Left ventricle myocardium inferior (tissue), 1 donor: ENCODE measurements around the gene ERAL1. TPM values are rescaled to one million over a fixed set of nuclear protein-coding genes. Genes with fewer than 3 reads are reported as not detected.

Experiments used
- DNase-seq: peaks from one replicate; pipeline ENCODE4 v3.0.0-alpha.2; 2020
- H3K27ac ChIP-seq: fragments of 200-600 bp; replicated peaks from 2 replicates; pipeline ENCODE4 v1.8.0; 2021
- H3K27me3 ChIP-seq: fragments of 200-600 bp; 2 replicates; pipeline ENCODE4 v1.8.0; 2021; ENCODE audit warnings: low read depth
- H3K36me3 ChIP-seq: fragments of 200-600 bp; 2 replicates; pipeline ENCODE4 v1.8.0; 2021
- H3K4me1 ChIP-seq: fragments of 200-600 bp; 2 replicates; pipeline ENCODE4 v1.8.0; 2021
- H3K4me3 ChIP-seq: fragments of 200-600 bp; 2 replicates; pipeline ENCODE4 v1.8.0; 2021; ENCODE audit warnings: mild to moderate bottlenecking, moderate library complexity
- H3K9me3 ChIP-seq: fragments of 200-600 bp; replicated peaks from 2 replicates; pipeline ENCODE4 v1.8.0; 2021
- intact Hi-C: fragments of 100-400 bp; cut with micrococcal nuclease; formaldehyde crosslinking; loops from one replicate; pipeline ENCODE4 v1.11.0; 2022
- total RNA-seq: library from RNA; stranded (reverse); fragmentation: NEBNext Ultra II Directional; extraction: Animal tissue kit (Norgen Biotek cat#: 25700); gene quantifications from one replicate; pipeline ENCODE4 v1.2.1, GENCODE V29; 2021
- TF ChIP-seq, protein P1 (sequence below): fragments of 200-600 bp; IDR thresholded peaks from 2 replicates; pipeline ENCODE4 v1.8.0; 2021; ENCODE audit warnings: antibody characterized with exemption, mild to moderate bottlenecking, borderline replicate concordance
- donor health status: DM: no; HTN: yes; CAD: no; lungs with severe emphysema.

The ERAL1 gene
- total RNA-seq, 1 donor from 2014 or later, result 35.4 TPM

DNA sequence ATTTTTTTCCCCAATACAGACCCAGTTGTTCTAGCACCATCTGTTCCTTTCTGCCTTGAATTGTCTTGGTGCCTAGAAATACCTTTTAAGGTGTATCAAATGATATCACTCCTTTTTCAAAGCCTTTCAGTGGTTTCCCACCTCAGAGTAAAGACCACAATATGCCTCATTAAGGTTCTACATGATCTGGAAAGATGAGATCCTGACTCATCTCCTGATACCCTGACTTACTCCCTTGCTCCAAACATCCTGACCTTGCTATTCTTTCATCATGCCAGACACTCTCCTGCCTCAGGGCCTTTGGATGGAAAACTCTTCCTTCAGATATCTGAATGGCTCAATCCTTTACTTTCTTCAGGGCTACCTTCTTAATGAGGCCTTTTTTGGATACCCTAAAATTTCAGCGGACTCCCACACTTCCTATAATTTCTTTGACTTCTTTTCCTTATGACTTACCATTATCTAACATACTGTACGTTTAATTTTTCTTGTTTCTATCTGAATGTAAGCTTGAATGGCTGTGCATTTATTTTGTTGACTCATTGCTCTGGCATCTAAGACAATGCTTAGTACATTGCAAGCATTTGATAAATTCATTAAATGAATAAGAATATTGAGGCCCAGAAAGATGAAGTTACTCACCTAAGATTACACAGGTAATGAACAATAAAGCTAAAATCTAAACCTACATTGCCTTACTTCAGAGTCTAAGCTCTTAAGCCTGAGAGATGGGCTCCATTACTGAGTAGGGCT, 23.5 kb downstream of the ERAL1 start:
- intact Hi-C loops, result no loop called here
- no peak for DNase-seq
- Histone ChIP-seq H3K4me1 (peaks cover 7% of the 10 kb centered on the region), H3K4me3 (no peak overlapping the region), H3K27me3 (no peaks in the 10 kb centered on the region), H3K27ac (no peak overlapping the region), H3K36me3 (peaks cover 48% of the 10 kb centered on the region), H3K9me3 (no peaks in the 10 kb centered on the region)
- TF ChIP-seq, protein P1, sequence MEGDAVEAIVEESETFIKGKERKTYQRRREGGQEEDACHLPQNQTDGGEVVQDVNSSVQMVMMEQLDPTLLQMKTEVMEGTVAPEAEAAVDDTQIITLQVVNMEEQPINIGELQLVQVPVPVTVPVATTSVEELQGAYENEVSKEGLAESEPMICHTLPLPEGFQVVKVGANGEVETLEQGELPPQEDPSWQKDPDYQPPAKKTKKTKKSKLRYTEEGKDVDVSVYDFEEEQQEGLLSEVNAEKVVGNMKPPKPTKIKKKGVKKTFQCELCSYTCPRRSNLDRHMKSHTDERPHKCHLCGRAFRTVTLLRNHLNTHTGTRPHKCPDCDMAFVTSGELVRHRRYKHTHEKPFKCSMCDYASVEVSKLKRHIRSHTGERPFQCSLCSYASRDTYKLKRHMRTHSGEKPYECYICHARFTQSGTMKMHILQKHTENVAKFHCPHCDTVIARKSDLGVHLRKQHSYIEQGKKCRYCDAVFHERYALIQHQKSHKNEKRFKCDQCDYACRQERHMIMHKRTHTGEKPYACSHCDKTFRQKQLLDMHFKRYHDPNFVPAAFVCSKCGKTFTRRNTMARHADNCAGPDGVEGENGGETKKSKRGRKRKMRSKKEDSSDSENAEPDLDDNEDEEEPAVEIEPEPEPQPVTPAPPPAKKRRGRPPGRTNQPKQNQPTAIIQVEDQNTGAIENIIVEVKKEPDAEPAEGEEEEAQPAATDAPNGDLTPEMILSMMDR, result no peak

DNA sequence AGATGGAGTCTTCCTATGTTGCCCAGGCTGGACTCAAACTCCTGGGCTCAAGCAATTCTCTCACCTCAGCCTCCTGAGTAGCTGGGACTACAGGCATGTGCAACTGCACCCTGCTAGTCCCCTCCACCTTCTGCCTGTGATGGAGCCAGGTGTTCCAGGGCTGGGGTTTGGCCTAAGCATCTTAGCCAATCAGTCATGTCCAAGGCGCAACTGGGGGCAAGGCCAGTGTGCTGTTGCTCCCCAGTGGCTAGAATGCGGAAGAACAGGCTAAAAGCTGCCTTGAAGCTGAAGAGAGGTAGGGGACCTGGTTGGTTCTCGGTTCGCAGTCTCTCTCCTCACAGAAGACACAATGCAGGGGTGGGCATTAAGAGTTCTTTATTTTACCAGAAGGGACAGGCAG, 24.2 kb downstream of the ERAL1 start:
- no peak overlapping the region for H3K27ac ChIP-seq
- no peak for DNase-seq
- peaks cover 7% of the 10 kb centered on the region for H3K4me1 ChIP-seq
- TF ChIP-seq, protein P1, result no peak
- no peaks in the 10 kb centered on the region for H3K9me3 ChIP-seq
- no peaks in the 10 kb centered on the region for H3K27me3 ChIP-seq
- H3K4me3 ChIP-seq, result no peak overlapping the region
- intact Hi-C loops, result no loop called here
- H3K36me3 ChIP-seq, result peaks cover 53% of the 10 kb centered on the region

DNA sequence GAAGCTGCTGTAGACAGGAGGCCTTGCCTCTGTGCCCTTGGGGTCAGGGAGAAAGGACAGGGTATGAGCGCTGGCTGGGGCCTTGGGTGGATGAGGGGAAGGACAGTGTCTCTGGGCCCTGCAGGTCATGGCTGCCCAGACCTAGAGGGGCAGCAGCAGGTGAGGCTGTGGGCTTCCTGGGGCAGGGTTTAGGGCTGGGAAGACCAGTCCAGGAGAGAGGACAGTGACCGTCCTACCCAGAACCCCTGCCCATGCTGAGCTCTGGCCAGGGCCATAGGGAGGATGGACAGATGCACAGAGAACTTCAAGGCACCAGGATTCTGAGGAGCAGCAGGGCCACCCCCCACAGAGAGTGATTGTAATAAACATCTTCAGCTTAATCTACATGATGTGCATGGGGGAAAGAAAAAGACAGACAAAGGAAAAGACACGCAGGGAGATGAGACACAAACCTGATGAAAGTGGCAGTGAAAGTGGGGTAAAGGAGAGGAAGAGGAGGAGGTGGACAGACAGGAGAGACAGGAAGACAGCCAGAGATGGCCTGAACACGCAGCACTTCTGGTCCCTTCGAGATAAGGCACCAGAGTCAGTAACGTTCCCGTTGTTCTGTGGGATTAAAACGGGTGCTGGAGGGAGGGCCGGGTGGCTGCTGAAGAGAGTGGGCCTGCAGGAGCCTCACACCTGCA, 25.2 kb downstream of the ERAL1 start:
- Histone ChIP-seq H3K27ac (no peak overlapping the region), H3K36me3 (peaks cover 62% of the 10 kb centered on the region), H3K4me3 (no peak overlapping the region), H3K4me1 (peaks cover 13% of the 10 kb centered on the region), H3K27me3 (no peaks in the 10 kb centered on the region), H3K9me3 (no peaks in the 10 kb centered on the region)
- no peak for DNase-seq
- intact Hi-C loops, result no loop called here
- TF ChIP-seq, protein P1, result no peak

DNA sequence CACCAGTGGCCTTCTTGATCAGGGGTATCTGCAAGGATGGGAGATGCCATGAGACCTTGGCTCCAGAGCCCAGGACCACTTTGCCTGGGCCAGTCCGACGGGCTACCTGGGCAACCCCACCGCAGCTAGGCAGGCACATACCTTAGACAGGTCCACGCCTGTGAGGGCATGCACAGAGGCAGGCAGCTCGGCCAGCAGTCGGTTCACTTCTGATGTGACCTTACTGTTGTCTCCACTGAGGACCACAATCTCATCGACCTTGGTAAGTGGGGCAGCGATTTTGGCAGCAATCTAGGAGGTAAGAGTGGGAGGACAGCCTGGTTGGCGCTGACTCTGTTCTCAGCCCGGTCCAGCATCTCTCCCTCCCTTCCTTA, 25.7 kb downstream of the ERAL1 start:
- peaks cover 68% of the 10 kb centered on the region for H3K36me3 ChIP-seq
- no peaks in the 10 kb centered on the region for H3K9me3 ChIP-seq

DNA sequence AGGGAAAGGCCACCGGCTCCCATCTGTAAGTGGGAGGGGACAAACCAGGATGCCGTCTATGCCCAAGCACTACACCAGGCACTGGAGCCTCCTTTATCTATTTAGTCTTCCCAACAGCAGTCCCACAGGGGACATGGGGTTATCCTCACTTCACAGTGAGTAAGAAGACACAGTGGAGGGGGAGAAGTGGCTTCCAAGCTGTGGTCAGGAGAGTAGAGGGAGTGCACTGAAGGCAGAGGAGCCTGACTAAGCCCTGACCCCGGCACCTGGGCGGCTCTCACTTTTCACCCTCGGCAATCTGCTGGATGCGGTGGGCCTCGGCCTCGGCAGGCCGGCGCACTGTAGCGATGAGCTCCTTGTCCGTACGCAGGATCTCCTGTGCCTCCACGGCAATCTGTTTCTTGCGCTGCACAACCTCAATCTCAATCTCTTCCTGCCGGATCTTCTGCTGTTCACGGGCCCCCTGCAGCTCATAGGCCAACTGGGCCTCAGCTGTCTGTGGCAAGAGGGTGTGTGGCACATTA, 26.8 kb downstream of the ERAL1 start:
- peaks cover 19% of the 10 kb centered on the region for H3K4me1 ChIP-seq
- no peaks in the 10 kb centered on the region for H3K9me3 ChIP-seq
- no peak for DNase-seq
- H3K27ac ChIP-seq, result no peak overlapping the region
- TF ChIP-seq, protein P1, result no peak
- intact Hi-C loops, result no loop called here
- H3K4me3 ChIP-seq, result no peak overlapping the region
- peaks cover 70% of the 10 kb centered on the region for H3K36me3 ChIP-seq
- no peaks in the 10 kb centered on the region for H3K27me3 ChIP-seq

More for the DNA sequence above, 25.7 kb downstream of the ERAL1 start:
- Histone ChIP-seq H3K4me3 (no peak overlapping the region), H3K27me3 (no peaks in the 10 kb centered on the region), H3K4me1 (peaks cover 18% of the 10 kb centered on the region), H3K27ac (no peak overlapping the region)
- intact Hi-C loops, result no loop called here
- DNase-seq, result no peak
- TF ChIP-seq, protein P1, result no peak
